CD4-positive, CD25-positive, alpha-beta regulatory T cell (primary cell): ENCODE results near the gene ITGB8. TPM values are rescaled to one million over a fixed set of nuclear protein-coding genes. Genes with fewer than 3 reads are reported as not detected.

Source experiments
- ATAC-seq, 2 donors: fragments of 150-1000 bp; cut with Tn5 transposase; one replicate each; pipeline ENCODE4 v1.10.0; 2021; ENCODE audit warnings: low read depth in 2 of 2, moderate number of reproducible peaks in 2 of 2, moderate library complexity in 1 of 2
- DNase-seq, 3 donors: peaks; one replicate each; pipeline versions ENCODE4 v3.0.0 to v3.0.0-alpha.2; 2012 to 2022; ENCODE audit warnings: mixed read lengths in 1 of 3
- H3K27ac ChIP-seq: one replicate; pipeline ENCODE4 v1.7.0; 2013; ENCODE audit warnings: mild to moderate bottlenecking, low read length; ENCODE audit not compliant: insufficient read depth, poor library complexity, severe bottlenecking
- H3K27me3 ChIP-seq: one replicate; pipeline ENCODE4 v1.7.0; 2013; ENCODE audit warnings: low read length; ENCODE audit not compliant: control insufficient read depth, insufficient read depth
- H3K36me3 ChIP-seq: one replicate; pipeline ENCODE4 v1.7.0; 2013; ENCODE audit warnings: mild to moderate bottlenecking, low read length, moderate library complexity; ENCODE audit not compliant: control insufficient read depth, insufficient read depth
- H3K4me1 ChIP-seq: 2 replicates; pipeline ENCODE4 v1.7.0; 2013; ENCODE audit warnings: mild to moderate bottlenecking, low read length; ENCODE audit not compliant: insufficient read depth, control insufficient read depth, poor library complexity, severe bottlenecking
- H3K4me3 ChIP-seq: one replicate; pipeline ENCODE4 v1.7.0; 2013; ENCODE audit warnings: low read depth, mild to moderate bottlenecking, low read length, moderate library complexity
- H3K9me3 ChIP-seq, 2 experiments: 1 replicate in 1 of 2; 2 replicates in 1 of 2; pipeline ENCODE4 v1.7.0; 2013; ENCODE audit warnings: low read length in 2 of 2, mild to moderate bottlenecking in 1 of 2, moderate library complexity in 1 of 2; ENCODE audit not compliant: control insufficient read depth in 2 of 2
- H3K27ac Mint-ChIP-seq, 3 donors: one replicate each; pipeline ENCODE4 v1.8.0; 2020 to 2022; ENCODE audit warnings: mild to moderate bottlenecking in 3 of 3, mixed read lengths in 3 of 3, moderate library complexity in 2 of 3
- H3K27me3 Mint-ChIP-seq: one replicate; pipeline ENCODE4 v1.8.0; 2022; ENCODE audit warnings: mild to moderate bottlenecking, mixed read lengths
- H3K36me3 Mint-ChIP-seq: one replicate; pipeline ENCODE4 v1.8.0; 2020; ENCODE audit warnings: mixed read lengths
- H3K4me1 Mint-ChIP-seq, 4 donors: one replicate each; pipeline ENCODE4 v1.8.0; 2020 to 2022; ENCODE audit warnings: mixed read lengths in 4 of 4, mild to moderate bottlenecking in 1 of 4
- H3K4me3 Mint-ChIP-seq, 4 donors: one replicate each; pipeline ENCODE4 v1.8.0; 2020 to 2022; ENCODE audit warnings: mild to moderate bottlenecking in 4 of 4, mixed read lengths in 4 of 4, moderate library complexity in 3 of 4
- H3K9me3 Mint-ChIP-seq, 7 donors: one replicate each; pipeline ENCODE4 v1.8.0; 2020 to 2022; ENCODE audit warnings: mixed read lengths in 7 of 7, mild to moderate bottlenecking in 3 of 7, moderate library complexity in 2 of 7
- polyA plus RNA-seq, 4 donors: library from polyadenylated mRNA; unstranded; fragments of 300-500 nt; fragmentation: Illumina TruSeq; gene quantifications; one replicate each; pipeline ENCODE4 v1.2.3, GENCODE V29; 2021
- total RNA-seq: library from RNA; stranded (reverse); gene quantifications from one replicate; pipeline ENCODE4 v1.2.3, GENCODE V29; 2022

The ITGB8 gene
- total and polyA plus RNA-seq, 5 donors from 2014 or later = 0.06 to 2.1 (median 0.55) TPM; not detected in 2

DNA sequence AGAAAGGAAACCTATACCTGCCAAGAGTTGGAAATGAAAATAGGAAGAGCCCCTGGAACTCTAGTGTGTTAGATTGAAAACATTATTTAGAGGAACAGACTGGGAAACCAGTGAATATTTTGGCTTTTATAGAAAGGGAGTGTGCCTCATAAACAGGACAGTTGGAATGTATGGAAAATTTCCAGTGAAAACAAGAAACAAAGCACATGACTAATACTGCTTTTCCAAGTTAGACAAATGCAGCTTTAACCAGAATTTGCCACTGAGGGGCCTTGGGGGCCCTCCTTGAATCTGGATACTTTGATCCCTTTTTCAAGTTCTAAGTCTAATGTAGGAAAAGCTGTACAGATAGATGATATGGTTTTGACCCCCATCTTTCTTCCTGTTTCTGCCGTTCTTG is 21.2 kb downstream of the ITGB8 start:
- H3K36me3 Mint-ChIP-seq = no peaks in the 10 kb centered on the region
- no peaks in the 10 kb centered on the region for H3K4me1 Mint-ChIP-seq
- H3K4me1 ChIP-seq = no peaks in the 10 kb centered on the region
- no peaks in the 10 kb centered on the region for H3K36me3 ChIP-seq
- H3K27ac Mint-ChIP-seq = no peak overlapping the region
- no peak overlapping the region for H3K4me3 Mint-ChIP-seq
- no peaks in the 10 kb centered on the region for H3K27me3 Mint-ChIP-seq
- H3K9me3 Mint-ChIP-seq = peaks cover 0 to 2% (median 0%) of the 10 kb centered on the region in 7 donors
- ATAC-seq = no peak
- H3K4me3 ChIP-seq = no peak overlapping the region
- no peaks in the 10 kb centered on the region for H3K27me3 ChIP-seq
- no peaks in the 10 kb centered on the region for H3K9me3 ChIP-seq
- no peak overlapping the region for H3K27ac ChIP-seq
- DNase-seq = no peak

DNA sequence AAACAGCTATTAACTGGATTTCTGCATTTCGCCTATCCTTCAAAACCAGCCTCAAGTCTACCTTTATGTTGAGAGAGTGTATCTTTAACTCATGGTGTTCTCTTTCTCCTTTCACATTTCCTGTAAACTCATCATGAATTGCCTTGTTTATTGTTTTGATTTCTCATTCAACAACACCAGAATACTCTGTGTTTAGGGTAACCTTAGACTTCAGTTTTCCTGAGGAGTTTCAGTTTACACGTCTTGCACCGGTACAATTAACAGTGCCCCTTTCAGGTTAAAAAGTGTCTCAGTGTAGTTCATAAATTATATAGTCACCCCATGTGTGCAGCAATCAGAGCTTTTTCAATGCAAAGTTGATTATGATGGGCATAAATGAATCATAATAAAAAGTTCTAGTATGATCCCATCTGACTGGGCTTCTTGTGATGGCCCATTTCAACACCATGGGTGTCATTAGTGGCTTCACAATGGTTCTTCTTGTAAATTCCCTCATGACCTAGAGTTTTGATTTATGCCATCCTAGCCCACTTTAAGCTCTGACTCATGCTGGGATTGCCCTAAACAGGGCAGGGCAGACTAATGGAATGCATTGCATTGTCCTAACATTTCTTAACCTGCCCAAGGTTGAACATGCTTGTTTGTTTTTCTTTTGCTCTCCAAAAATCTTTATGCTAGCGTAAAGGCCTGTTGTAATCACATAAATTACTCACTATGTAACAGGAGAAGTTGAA is 22.0 kb downstream of the ITGB8 start:
- ATAC-seq = no peak
- H3K36me3 Mint-ChIP-seq = no peaks in the 10 kb centered on the region
- H3K27ac ChIP-seq = no peak overlapping the region
- no peaks in the 10 kb centered on the region for H3K4me1 Mint-ChIP-seq
- no peak overlapping the region for H3K27ac Mint-ChIP-seq
- H3K9me3 ChIP-seq = no peaks in the 10 kb centered on the region
- no peaks in the 10 kb centered on the region for H3K27me3 ChIP-seq
- peaks cover 0 to 2% (median 0%) of the 10 kb centered on the region in 7 donors for H3K9me3 Mint-ChIP-seq
- no peak overlapping the region for H3K4me3 Mint-ChIP-seq
- H3K36me3 ChIP-seq = no peaks in the 10 kb centered on the region
- H3K4me1 ChIP-seq = no peaks in the 10 kb centered on the region
- H3K27me3 Mint-ChIP-seq = no peaks in the 10 kb centered on the region
- H3K4me3 ChIP-seq = no peak overlapping the region
- DNase-seq = no peak

DNA sequence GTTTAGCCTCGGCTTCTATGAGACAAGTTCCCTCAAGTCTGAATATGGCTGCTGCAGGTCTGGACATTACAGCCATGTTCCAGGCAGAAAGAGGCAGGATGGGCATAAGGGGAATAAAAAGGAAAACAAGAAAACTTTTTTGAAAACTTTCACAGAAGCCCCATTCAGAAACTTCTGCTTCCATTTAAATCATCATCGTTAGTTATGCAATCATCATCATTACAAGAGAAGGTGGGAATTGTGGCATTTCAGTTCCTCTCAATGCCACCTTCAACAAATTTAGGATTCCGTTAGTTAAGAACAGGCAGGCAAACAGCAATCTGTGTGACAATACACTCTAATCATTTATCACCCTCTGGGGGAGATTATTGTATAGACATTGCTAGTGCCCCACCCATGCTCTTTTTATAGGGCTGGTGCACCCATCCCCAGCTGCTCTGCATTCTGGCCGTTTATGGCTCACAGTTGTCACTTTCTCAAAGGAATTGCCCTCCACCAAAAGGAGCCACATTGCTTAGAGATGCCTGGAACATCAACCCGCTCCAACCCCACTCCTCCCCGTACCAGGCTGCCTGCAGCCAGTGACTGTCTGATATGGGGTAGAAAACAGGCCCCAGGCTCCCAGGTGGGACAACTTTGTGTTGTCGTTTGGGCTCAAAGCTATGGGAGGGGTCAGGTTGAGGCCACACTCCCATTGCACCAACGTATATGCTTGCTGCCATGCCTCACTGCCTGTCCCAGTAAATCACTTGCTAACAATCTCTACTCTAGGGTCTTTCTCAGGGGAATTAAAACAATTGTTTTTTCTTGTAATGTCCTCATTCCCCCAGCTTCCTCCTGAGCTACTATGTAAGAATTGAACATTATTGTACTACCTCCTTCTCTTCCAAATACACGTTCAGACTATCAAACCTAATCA is 24.2 kb downstream of the ITGB8 start:
- Histone ChIP-seq H3K4me1 (no peaks in the 10 kb centered on the region), H3K4me3 (no peak overlapping the region), H3K36me3 (no peaks in the 10 kb centered on the region), H3K27ac (no peak overlapping the region), H3K9me3 (no peaks in the 10 kb centered on the region), H3K27me3 (no peaks in the 10 kb centered on the region)
- DNase-seq (no peak), ATAC-seq (no peak)
- Mint-ChIP-seq H3K36me3 (no peaks in the 10 kb centered on the region), H3K4me1 (no peaks in the 10 kb centered on the region), H3K4me3 (no peak overlapping the region), H3K27me3 (no peaks in the 10 kb centered on the region), H3K9me3 (peaks cover 0 to 2% (median 0%) of the 10 kb centered on the region in 7 donors), H3K27ac (no peak overlapping the region)

DNA sequence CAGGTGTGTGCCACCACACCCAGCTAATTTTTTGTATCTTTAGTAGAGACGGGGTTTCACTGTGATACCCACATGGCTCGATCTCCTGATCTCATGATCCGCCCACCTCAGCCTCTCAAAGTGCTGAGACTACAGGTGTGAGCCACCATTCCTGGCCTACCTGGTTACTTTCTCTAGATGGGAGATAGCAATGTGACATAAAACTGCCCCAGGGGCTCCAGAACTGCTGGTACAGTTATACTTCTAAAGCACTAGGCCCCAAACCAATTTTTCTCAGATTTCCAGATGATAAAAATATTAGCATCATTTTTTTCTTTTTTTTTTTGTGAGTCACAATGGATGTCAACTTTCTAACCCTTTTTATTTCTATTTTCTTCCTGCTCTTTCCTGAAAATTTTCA is 27.4 kb downstream of the ITGB8 start:
- no peaks in the 10 kb centered on the region for H3K36me3 Mint-ChIP-seq
- Histone ChIP-seq H3K36me3 (no peaks in the 10 kb centered on the region), H3K4me3 (no peak overlapping the region), H3K27ac (no peak overlapping the region), H3K27me3 (no peaks in the 10 kb centered on the region), H3K4me1 (no peaks in the 10 kb centered on the region), H3K9me3 (no peaks in the 10 kb centered on the region)
- peaks cover 0 to 4% (median 0%) of the 10 kb centered on the region in 7 donors for H3K9me3 Mint-ChIP-seq
- H3K27ac Mint-ChIP-seq = no peak overlapping the region
- H3K27me3 Mint-ChIP-seq = no peaks in the 10 kb centered on the region
- H3K4me1 Mint-ChIP-seq = no peaks in the 10 kb centered on the region
- DNase-seq (no peak), ATAC-seq (no peak)
- no peak overlapping the region for H3K4me3 Mint-ChIP-seq

DNA sequence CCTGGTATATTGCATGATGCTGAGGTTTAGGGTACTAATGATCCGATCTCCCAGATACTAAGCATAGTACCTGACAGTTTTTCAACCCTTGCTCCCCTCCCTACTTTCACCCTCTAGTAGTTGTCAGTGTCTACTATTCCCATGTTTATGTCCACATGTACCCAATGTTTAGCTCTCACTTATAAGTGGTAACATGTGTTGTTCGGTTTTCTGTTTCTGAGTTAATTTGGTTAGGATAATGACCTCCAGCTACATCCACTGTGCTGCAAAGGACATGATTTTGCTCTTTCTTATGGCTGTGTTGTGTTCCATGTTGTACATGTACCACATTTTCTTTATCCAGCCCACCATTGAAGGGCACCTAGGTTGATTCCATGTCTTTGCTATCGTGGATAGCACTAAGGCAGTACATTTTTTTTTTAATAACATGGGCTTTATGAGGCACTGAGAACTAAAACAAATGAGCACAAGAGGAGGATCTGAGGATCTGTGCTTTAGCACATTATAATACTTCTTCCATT is 28.1 kb downstream of the ITGB8 start:
- Histone ChIP-seq H3K4me3 (no peak overlapping the region), H3K9me3 (no peaks in the 10 kb centered on the region), H3K27me3 (no peaks in the 10 kb centered on the region), H3K27ac (no peak overlapping the region), H3K36me3 (no peaks in the 10 kb centered on the region), H3K4me1 (no peaks in the 10 kb centered on the region)
- Mint-ChIP-seq H3K4me3 (no peak overlapping the region), H3K36me3 (no peaks in the 10 kb centered on the region), H3K27ac (no peak overlapping the region), H3K9me3 (peaks cover 0 to 4% (median 0%) of the 10 kb centered on the region in 7 donors), H3K4me1 (no peaks in the 10 kb centered on the region), H3K27me3 (no peaks in the 10 kb centered on the region)
- ATAC-seq (no peak), DNase-seq (no peak)

DNA sequence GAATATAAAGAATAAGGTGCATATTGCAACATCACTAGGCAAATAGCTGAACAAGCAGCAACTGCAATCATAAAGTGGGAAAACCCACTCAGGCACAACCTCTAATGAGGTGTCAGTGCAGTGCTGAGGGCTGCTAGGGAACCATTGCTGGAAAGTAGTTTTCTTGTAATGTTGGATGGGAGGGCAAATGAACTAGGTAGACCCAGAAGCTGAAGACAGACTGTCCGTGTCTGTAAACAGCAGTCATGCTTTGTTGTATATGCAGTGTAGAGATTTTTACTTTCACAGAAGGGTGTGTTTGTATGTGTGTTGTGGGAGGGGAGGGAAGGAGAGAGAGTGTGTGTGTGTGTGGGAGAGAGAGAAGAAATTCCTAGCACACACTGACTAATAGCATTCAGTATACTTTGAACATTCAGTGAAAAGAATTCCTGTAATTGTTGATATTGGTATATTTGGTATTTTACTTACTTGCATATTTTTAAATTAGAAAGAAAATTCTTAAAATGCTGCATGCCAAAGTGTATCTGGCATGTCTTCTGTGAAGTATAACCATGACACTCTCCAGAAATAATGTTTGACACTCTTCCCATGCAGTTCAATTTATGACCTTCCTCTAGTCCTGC is 28.8 kb downstream of the ITGB8 start:
- Histone ChIP-seq H3K27me3 (no peaks in the 10 kb centered on the region), H3K36me3 (no peaks in the 10 kb centered on the region), H3K9me3 (no peaks in the 10 kb centered on the region), H3K4me3 (no peak overlapping the region), H3K4me1 (no peaks in the 10 kb centered on the region), H3K27ac (no peak overlapping the region)
- H3K27me3 Mint-ChIP-seq = no peaks in the 10 kb centered on the region
- H3K27ac Mint-ChIP-seq = no peak overlapping the region
- H3K36me3 Mint-ChIP-seq = no peaks in the 10 kb centered on the region
- no peak for DNase-seq
- no peaks in the 10 kb centered on the region for H3K4me1 Mint-ChIP-seq
- no peak for ATAC-seq
- H3K4me3 Mint-ChIP-seq = no peak overlapping the region
- H3K9me3 Mint-ChIP-seq = peaks cover 0 to 4% (median 0%) of the 10 kb centered on the region in 7 donors

DNA sequence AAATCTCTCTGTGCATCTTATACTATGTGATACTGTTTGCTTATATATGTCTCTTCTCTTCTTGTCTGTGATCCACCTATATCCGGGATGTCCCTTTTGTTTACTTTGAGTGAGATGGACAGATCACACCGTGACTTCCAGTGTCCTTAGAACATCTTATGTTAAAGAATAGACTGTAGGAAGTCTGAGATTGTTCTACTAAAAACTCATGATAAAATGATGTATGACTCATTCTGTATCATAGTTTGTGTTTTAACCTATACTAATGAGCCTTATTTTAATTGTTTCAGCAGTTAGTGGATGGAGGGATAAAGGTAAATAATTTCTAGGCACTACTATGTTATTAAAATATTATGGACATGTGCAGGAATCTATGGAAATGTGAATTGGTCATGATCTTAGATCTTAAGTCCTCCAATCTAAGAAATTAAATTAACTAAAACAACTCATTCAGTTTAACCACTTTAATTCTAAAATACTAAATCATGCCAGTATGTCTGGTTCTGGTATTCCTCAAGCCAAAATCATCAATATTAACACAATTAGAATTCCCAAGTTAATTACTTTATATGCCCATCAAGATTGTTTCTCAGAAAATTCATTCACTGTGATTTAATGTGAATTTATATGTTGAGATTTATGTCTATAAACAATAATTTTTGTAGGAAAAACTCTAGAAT is 32.0 kb downstream of the ITGB8 start:
- Mint-ChIP-seq H3K36me3 (no peaks in the 10 kb centered on the region), H3K4me1 (no peaks in the 10 kb centered on the region), H3K27ac (no peak overlapping the region), H3K4me3 (no peak overlapping the region), H3K9me3 (peaks cover 0 to 4% (median 1%) of the 10 kb centered on the region in 7 donors), H3K27me3 (no peaks in the 10 kb centered on the region)
- ATAC-seq (no peak), DNase-seq (no peak)
- H3K4me1 ChIP-seq = no peaks in the 10 kb centered on the region
- no peak overlapping the region for H3K4me3 ChIP-seq
- H3K36me3 ChIP-seq = no peaks in the 10 kb centered on the region
- no peaks in the 10 kb centered on the region for H3K9me3 ChIP-seq
- H3K27ac ChIP-seq = no peak overlapping the region
- H3K27me3 ChIP-seq = no peaks in the 10 kb centered on the region
